SK-N-SH treated with all-trans-retinoic acid at 6 μM for 48 hours (cell line): Measurements from ENCODE around the gene ALOX15.

Experiments
- ATAC-seq: fragments of 200-7000 bp; cut with Tn5 transposase; 3 replicates; pipeline ENCODE4 v1.9.1; 2020; ENCODE audit warnings: mild to moderate bottlenecking, moderate library complexity
- CSDC2 ChIP-seq: fragments of 250-450 bp; sonication (Bioruptor Pico); IDR thresholded peaks from 2 replicates; pipeline ENCODE4 v1.5.0; 2020; ENCODE audit warnings: mild to moderate bottlenecking, moderate library complexity
- ESRRG ChIP-seq: fragments of 250-450 bp; sonication (Bioruptor Pico); IDR thresholded peaks from 2 replicates; pipeline ENCODE4 v1.6.1; 2021; ENCODE audit warnings: mild to moderate bottlenecking
- GLIS3 ChIP-seq: fragments of 250-450 bp; sonication (Bioruptor Pico); IDR thresholded peaks from 2 replicates; pipeline ENCODE4 v1.5.0; 2020; ENCODE audit warnings: mild to moderate bottlenecking, moderate library complexity
- ISL1 ChIP-seq: fragments of 250-450 bp; sonication (Bioruptor Pico); IDR thresholded peaks from 2 replicates; pipeline ENCODE4 v2.1.2; 2022; ENCODE audit warnings: mild to moderate bottlenecking, moderate library complexity
- OSR1 ChIP-seq: fragments of 250-450 bp; sonication (Bioruptor Pico); IDR thresholded peaks from 2 replicates; pipeline ENCODE4 v1.8.0; 2022; ENCODE audit warnings: moderate library complexity, mild to moderate bottlenecking, inconsistent platforms
- PPARA ChIP-seq: fragments of 250-450 bp; sonication (Bioruptor Pico); IDR thresholded peaks from 2 replicates; pipeline ENCODE4 v1.5.0; 2020; ENCODE audit warnings: mild to moderate bottlenecking, borderline replicate concordance
- RARB ChIP-seq: fragments of 250-450 bp; sonication (Bioruptor Pico); IDR thresholded peaks from 2 replicates; pipeline ENCODE4 v1.8.0; 2021; ENCODE audit warnings: mild to moderate bottlenecking, moderate library complexity
- SNAI2 ChIP-seq: fragments of 250-450 bp; sonication (Bioruptor Pico); IDR thresholded peaks from 2 replicates; pipeline ENCODE4 v1.5.0; 2020; ENCODE audit warnings: mild to moderate bottlenecking, moderate library complexity
- TCF4 ChIP-seq: fragments of 250-450 bp; sonication (Bioruptor Pico); IDR thresholded peaks from 2 replicates; pipeline ENCODE4 v1.8.0; 2021; ENCODE audit warnings: mild to moderate bottlenecking, moderate library complexity, borderline replicate concordance
- TOX ChIP-seq: fragments of 250-450 bp; sonication (Bioruptor Pico); IDR thresholded peaks from 2 replicates; pipeline ENCODE4 v1.8.0; 2021; ENCODE audit warnings: mild to moderate bottlenecking, moderate library complexity, borderline replicate concordance
- ZC3H10 ChIP-seq: fragments of 250-450 bp; sonication (Bioruptor Pico); IDR thresholded peaks from 2 replicates; pipeline ENCODE4 v1.5.1; 2021; ENCODE audit warnings: mild to moderate bottlenecking, moderate library complexity
- ZFP3 ChIP-seq: fragments of 250-450 bp; sonication (Bioruptor Pico); IDR thresholded peaks from 2 replicates; pipeline ENCODE4 v1.5.0; 2020; ENCODE audit warnings: mild to moderate bottlenecking, moderate library complexity
- ZFP30 ChIP-seq: fragments of 450-650 bp; formaldehyde crosslinking; IDR thresholded peaks from 2 replicates; pipeline ENCODE4 v1.5.0; 2022; ENCODE audit warnings: mild to moderate bottlenecking, moderate library complexity
- ZNF565 ChIP-seq: fragments of 450-650 bp; formaldehyde crosslinking; conservative IDR thresholded peaks from 2 replicates; pipeline ENCODE4 v1.5.0; 2020; ENCODE audit warnings: low read depth, mild to moderate bottlenecking, moderate library complexity
- ZNF70 ChIP-seq: fragments of 450-650 bp; formaldehyde crosslinking; IDR thresholded peaks from 2 replicates; pipeline ENCODE4 v1.5.0; 2020; ENCODE audit warnings: mild to moderate bottlenecking, moderate library complexity
- ZNF8 ChIP-seq: fragments of 450-650 bp; formaldehyde crosslinking; IDR thresholded peaks from 2 replicates; pipeline ENCODE4 v1.5.0; 2020; ENCODE audit warnings: mild to moderate bottlenecking, moderate library complexity
- TF ChIP-seq, protein P1 (sequence below): fragments of 250-450 bp; sonication (Bioruptor Pico); IDR thresholded peaks from 2 replicates; pipeline ENCODE4 v1.5.1; 2020; ENCODE audit warnings: low read depth, mild to moderate bottlenecking, moderate library complexity
- TF ChIP-seq, protein P2 (sequence below): fragments of 250-450 bp; sonication (Bioruptor Pico); IDR thresholded peaks from 2 replicates; pipeline ENCODE4 v1.5.0; 2020; ENCODE audit warnings: mild to moderate bottlenecking, moderate library complexity
- TF ChIP-seq, protein P3 (sequence below): fragments of 250-450 bp; sonication (Bioruptor Pico); IDR thresholded peaks from 2 replicates; pipeline ENCODE4 v1.8.0; 2021; ENCODE audit warnings: low read depth, mild to moderate bottlenecking, moderate library complexity, borderline replicate concordance
- TF ChIP-seq, protein P4 (sequence below): fragments of 250-450 bp; sonication (Bioruptor Pico); IDR thresholded peaks from 2 replicates; pipeline ENCODE4 v1.5.1; 2021; ENCODE audit warnings: mild to moderate bottlenecking, moderate library complexity

Gene ALOX15

DNA sequence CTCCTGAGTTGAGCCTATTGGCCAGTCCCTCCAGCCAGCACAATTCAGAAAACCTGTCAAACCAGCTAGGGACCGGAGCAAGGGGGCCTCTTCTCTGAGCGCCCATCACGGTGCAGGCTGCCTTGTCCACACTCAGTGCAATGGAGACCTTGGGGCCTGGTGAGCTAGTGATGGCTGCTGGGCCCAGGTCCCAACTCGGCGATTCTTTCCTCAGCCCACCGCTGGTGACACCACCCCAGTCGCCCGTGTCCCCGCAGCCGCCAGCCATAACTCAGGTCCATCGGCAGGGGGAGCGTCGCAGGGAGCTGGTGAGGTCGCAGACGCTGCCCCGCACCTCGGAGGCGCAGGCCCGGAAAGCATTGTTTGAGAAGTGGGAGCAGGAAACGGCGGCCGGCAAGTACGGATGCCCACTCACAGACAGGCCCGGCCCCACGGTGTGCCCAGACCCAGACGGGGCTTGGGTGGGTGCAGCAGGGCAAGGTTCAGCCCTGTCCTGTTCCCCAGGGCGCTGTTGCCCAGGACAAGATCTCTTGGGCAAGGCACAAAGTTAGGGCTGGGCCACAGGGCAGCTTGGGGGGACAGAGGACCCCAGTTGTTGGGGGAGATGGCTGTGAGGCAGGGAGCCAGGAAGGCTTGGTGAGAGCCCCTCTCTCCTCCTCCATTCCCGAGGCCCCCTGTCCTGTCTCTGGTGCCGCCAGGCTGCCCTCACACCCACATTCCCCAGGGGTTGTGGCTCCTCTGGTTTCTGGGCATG is 46.4 kb downstream of the ALOX15 start:
- peak; percentile 16; the same call in 1 of the 3 replicates for ATAC-seq
- TF ChIP-seq, protein P1, sequence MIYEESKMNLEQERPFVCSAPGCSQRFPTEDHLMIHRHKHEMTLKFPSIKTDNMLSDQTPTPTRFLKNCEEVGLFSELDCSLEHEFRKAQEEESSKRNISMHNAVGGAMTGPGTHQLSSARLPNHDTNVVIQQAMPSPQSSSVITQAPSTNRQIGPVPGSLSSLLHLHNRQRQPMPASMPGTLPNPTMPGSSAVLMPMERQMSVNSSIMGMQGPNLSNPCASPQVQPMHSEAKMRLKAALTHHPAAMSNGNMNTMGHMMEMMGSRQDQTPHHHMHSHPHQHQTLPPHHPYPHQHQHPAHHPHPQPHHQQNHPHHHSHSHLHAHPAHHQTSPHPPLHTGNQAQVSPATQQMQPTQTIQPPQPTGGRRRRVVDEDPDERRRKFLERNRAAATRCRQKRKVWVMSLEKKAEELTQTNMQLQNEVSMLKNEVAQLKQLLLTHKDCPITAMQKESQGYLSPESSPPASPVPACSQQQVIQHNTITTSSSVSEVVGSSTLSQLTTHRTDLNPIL (CRISPR knock-in tag), result no peak
- TF ChIP-seq TCF4, result no peak
- TF ChIP-seq ZNF8 (CRISPR knock-in tag), result no peak
- no peak for TF ChIP-seq ISL1 (CRISPR knock-in tag)
- TF ChIP-seq ZFP30 (CRISPR knock-in tag), result no peak
- TF ChIP-seq ESRRG (CRISPR knock-in tag), result no peak
- no peak for TF ChIP-seq PPARA
- TF ChIP-seq, protein P2, sequence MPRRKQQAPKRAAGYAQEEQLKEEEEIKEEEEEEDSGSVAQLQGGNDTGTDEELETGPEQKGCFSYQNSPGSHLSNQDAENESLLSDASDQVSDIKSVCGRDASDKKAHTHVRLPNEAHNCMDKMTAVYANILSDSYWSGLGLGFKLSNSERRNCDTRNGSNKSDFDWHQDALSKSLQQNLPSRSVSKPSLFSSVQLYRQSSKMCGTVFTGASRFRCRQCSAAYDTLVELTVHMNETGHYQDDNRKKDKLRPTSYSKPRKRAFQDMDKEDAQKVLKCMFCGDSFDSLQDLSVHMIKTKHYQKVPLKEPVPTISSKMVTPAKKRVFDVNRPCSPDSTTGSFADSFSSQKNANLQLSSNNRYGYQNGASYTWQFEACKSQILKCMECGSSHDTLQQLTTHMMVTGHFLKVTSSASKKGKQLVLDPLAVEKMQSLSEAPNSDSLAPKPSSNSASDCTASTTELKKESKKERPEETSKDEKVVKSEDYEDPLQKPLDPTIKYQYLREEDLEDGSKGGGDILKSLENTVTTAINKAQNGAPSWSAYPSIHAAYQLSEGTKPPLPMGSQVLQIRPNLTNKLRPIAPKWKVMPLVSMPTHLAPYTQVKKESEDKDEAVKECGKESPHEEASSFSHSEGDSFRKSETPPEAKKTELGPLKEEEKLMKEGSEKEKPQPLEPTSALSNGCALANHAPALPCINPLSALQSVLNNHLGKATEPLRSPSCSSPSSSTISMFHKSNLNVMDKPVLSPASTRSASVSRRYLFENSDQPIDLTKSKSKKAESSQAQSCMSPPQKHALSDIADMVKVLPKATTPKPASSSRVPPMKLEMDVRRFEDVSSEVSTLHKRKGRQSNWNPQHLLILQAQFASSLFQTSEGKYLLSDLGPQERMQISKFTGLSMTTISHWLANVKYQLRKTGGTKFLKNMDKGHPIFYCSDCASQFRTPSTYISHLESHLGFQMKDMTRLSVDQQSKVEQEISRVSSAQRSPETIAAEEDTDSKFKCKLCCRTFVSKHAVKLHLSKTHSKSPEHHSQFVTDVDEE (CRISPR knock-in tag), result no peak
- no peak for TF ChIP-seq GLIS3 (CRISPR knock-in tag)
- TF ChIP-seq, protein P3, sequence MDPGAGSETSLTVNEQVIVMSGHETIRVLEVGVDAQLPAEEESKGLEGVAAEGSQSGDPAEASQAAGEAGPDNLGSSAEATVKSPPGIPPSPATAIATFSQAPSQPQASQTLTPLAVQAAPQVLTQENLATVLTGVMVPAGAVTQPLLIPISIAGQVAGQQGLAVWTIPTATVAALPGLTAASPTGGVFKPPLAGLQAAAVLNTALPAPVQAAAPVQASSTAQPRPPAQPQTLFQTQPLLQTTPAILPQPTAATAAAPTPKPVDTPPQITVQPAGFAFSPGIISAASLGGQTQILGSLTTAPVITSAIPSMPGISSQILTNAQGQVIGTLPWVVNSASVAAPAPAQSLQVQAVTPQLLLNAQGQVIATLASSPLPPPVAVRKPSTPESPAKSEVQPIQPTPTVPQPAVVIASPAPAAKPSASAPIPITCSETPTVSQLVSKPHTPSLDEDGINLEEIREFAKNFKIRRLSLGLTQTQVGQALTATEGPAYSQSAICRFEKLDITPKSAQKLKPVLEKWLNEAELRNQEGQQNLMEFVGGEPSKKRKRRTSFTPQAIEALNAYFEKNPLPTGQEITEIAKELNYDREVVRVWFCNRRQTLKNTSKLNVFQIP, result no peak
- TF ChIP-seq TOX (CRISPR knock-in tag), result no peak
- TF ChIP-seq, all 23 proteins: peak for 0

DNA sequence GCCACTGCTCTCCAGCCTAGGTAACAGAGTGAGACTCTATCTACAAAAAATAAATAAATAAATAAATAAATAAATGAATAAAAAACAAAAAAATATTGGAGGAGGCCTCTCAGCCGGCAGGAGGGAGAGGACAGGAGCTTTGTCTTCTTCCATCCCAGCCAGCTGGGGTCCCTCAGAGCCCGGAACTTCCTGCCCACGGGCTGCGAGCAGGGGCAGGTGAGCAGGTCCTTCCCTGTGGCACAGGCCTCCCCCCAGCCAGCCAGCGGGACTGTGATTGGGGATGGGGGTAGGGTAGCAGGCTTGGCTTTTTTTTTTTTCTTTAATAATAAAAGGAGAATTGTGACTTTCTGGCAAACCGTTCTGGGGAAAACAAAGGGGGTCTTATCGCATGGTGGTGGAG is 47.1 kb downstream of the ALOX15 start:
- TF ChIP-seq CSDC2 (no peak), PPARA (no peak), RARB (CRISPR knock-in tag) (no peak), ZFP30 (CRISPR knock-in tag) (no peak), ZC3H10 (no peak), TOX (CRISPR knock-in tag) (no peak), ZFP3 (CRISPR knock-in tag) (no peak), ZNF565 (no peak), ISL1 (CRISPR knock-in tag) (no peak), SNAI2 (no peak), GLIS3 (CRISPR knock-in tag) (no peak), ZNF70 (CRISPR knock-in tag) (no peak), ESRRG (CRISPR knock-in tag) (no peak), TCF4 (no peak), OSR1 (no peak)
- TF ChIP-seq, protein P3, result no peak
- TF ChIP-seq, protein P2 (CRISPR knock-in tag), result no peak
- TF ChIP-seq, protein P1 (CRISPR knock-in tag), result no peak
- TF ChIP-seq, protein P4, sequence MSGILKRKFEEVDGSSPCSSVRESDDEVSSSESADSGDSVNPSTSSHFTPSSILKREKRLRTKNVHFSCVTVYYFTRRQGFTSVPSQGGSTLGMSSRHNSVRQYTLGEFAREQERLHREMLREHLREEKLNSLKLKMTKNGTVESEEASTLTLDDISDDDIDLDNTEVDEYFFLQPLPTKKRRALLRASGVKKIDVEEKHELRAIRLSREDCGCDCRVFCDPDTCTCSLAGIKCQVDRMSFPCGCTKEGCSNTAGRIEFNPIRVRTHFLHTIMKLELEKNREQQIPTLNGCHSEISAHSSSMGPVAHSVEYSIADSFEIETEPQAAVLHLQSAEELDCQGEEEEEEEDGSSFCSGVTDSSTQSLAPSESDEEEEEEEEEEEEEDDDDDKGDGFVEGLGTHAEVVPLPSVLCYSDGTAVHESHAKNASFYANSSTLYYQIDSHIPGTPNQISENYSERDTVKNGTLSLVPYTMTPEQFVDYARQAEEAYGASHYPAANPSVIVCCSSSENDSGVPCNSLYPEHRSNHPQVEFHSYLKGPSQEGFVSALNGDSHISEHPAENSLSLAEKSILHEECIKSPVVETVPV (CRISPR knock-in tag), result no peak
- ATAC-seq, result no peak
